HepG2 (cell line): ENCODE measurements around the gene DNAJC4. TPM values are rescaled to one million over a fixed set of nuclear protein-coding genes. Genes with fewer than 3 reads are reported as not detected.

Experiments
- GTF3A ChIP-seq: sonication (generic); formaldehyde crosslinking; conservative IDR thresholded peaks from 2 replicates; pipeline ENCODE4 v1.4.0; 2020; ENCODE audit warnings: mild to moderate bottlenecking, missing genetic modification reagents
- HOXA5 ChIP-seq: sonication (generic); formaldehyde crosslinking; IDR thresholded peaks from 2 replicates; pipeline ENCODE4 v1.4.0; 2020; ENCODE audit warnings: missing genetic modification reagents
- MTERF4 ChIP-seq: sonication (generic); formaldehyde crosslinking; IDR thresholded peaks from 2 replicates; pipeline ENCODE4 v1.8.0; 2023; ENCODE audit warnings: mild to moderate bottlenecking, missing genetic modification reagents
- PATZ1 ChIP-seq: sonication (generic); formaldehyde crosslinking; IDR thresholded peaks from 2 replicates; pipeline ENCODE4 v1.4.0; 2020; ENCODE audit warnings: missing genetic modification reagents
- SMC3 ChIP-seq: IDR thresholded peaks from 2 replicates; pipeline ENCODE4 v1.6.1; 2011; ENCODE audit warnings: low read length, improper control_type of control experiment
- SPEN ChIP-seq: sonication (generic); formaldehyde crosslinking; IDR thresholded peaks from 2 replicates; pipeline ENCODE4 v1.5.1; 2020; ENCODE audit warnings: low read depth, mild to moderate bottlenecking, missing genetic modification reagents
- ZNF142 ChIP-seq: sonication (generic); formaldehyde crosslinking; IDR thresholded peaks from 2 replicates; pipeline ENCODE4 v1.4.0; 2020; ENCODE audit warnings: missing genetic modification reagents
- ZNF33B ChIP-seq: sonication (generic); formaldehyde crosslinking; IDR thresholded peaks from 2 replicates; pipeline ENCODE4 v1.5.1; 2020; ENCODE audit warnings: mild to moderate bottlenecking, missing genetic modification reagents
- polyA plus RNA-seq, 8 experiments: library from polyadenylated mRNA; depleted of rRNA in 3 of 8; stranded (reverse) in 7 of 8; unstranded in 1 of 8; fragments of >200 nt; fragmentation: Illumina TruSeq in 4 of 8; extraction: Trizol in 4 of 8; gene quantifications; 2 replicates each; pipeline versions ENCODE4 v1.2.1 to v1.2.3, GENCODE V29; 2011 to 2016; ENCODE audit warnings: low read depth in 4 of 8, missing spikeins in 1 of 8, mixed read lengths in 1 of 8; ENCODE audit not compliant: insufficient read depth in 1 of 8
- total RNA-seq, 5 experiments: library from RNA; depleted of rRNA; stranded (reverse); fragments of >200 nt; fragmentation: Illumina TruSeq; extraction: Trizol; gene quantifications; 2 replicates each; pipeline ENCODE4 v1.2.3, GENCODE V29; 2016; ENCODE audit warnings: low read depth in 1 of 5
- TF ChIP-seq, protein P1 (sequence below): sonication (generic); formaldehyde crosslinking; IDR thresholded peaks from 2 replicates; pipeline ENCODE4 v1.9.0; 2021; ENCODE audit warnings: mild to moderate bottlenecking, missing genetic modification reagents
- TF ChIP-seq, protein P2 (sequence below): sonication (generic); formaldehyde crosslinking; IDR thresholded peaks from 2 replicates; pipeline ENCODE4 v1.8.0; 2022; ENCODE audit warnings: low read depth, missing genetic modification reagents

DNAJC4 gene
- total and polyA plus RNA-seq, 2 of the 13 experiments (the other 11 are each of a cell fraction or from before 2014, with no cell fraction given): 10.3 to 60.8 TPM

- TF ChIP-seq ZNF142 (CRISPR knock-in tag) (peak; percentile 62; the same call in 1 of the 2 replicates), ZNF33B (no peak), HOXA5 (CRISPR knock-in tag) (no peak), SMC3 (no peak), SPEN (CRISPR knock-in tag) (peak; percentile 69; the same call in 1 of the 2 replicates), PATZ1 (CRISPR knock-in tag) (peak; percentile 79), MTERF4 (CRISPR knock-in tag) (peak; percentile 53; the same call in 1 of the 2 replicates), GTF3A (no peak)
- TF ChIP-seq, protein P1, sequence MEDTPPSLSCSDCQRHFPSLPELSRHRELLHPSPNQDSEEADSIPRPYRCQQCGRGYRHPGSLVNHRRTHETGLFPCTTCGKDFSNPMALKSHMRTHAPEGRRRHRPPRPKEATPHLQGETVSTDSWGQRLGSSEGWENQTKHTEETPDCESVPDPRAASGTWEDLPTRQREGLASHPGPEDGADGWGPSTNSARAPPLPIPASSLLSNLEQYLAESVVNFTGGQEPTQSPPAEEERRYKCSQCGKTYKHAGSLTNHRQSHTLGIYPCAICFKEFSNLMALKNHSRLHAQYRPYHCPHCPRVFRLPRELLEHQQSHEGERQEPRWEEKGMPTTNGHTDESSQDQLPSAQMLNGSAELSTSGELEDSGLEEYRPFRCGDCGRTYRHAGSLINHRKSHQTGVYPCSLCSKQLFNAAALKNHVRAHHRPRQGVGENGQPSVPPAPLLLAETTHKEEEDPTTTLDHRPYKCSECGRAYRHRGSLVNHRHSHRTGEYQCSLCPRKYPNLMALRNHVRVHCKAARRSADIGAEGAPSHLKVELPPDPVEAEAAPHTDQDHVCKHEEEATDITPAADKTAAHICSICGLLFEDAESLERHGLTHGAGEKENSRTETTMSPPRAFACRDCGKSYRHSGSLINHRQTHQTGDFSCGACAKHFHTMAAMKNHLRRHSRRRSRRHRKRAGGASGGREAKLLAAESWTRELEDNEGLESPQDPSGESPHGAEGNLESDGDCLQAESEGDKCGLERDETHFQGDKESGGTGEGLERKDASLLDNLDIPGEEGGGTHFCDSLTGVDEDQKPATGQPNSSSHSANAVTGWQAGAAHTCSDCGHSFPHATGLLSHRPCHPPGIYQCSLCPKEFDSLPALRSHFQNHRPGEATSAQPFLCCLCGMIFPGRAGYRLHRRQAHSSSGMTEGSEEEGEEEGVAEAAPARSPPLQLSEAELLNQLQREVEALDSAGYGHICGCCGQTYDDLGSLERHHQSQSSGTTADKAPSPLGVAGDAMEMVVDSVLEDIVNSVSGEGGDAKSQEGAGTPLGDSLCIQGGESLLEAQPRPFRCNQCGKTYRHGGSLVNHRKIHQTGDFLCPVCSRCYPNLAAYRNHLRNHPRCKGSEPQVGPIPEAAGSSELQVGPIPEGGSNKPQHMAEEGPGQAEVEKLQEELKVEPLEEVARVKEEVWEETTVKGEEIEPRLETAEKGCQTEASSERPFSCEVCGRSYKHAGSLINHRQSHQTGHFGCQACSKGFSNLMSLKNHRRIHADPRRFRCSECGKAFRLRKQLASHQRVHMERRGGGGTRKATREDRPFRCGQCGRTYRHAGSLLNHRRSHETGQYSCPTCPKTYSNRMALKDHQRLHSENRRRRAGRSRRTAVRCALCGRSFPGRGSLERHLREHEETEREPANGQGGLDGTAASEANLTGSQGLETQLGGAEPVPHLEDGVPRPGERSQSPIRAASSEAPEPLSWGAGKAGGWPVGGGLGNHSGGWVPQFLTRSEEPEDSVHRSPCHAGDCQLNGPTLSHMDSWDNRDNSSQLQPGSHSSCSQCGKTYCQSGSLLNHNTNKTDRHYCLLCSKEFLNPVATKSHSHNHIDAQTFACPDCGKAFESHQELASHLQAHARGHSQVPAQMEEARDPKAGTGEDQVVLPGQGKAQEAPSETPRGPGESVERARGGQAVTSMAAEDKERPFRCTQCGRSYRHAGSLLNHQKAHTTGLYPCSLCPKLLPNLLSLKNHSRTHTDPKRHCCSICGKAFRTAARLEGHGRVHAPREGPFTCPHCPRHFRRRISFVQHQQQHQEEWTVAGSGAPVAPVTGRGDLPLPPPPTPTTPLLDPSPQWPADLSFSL (CRISPR knock-in tag): no peak
- TF ChIP-seq, protein P2, sequence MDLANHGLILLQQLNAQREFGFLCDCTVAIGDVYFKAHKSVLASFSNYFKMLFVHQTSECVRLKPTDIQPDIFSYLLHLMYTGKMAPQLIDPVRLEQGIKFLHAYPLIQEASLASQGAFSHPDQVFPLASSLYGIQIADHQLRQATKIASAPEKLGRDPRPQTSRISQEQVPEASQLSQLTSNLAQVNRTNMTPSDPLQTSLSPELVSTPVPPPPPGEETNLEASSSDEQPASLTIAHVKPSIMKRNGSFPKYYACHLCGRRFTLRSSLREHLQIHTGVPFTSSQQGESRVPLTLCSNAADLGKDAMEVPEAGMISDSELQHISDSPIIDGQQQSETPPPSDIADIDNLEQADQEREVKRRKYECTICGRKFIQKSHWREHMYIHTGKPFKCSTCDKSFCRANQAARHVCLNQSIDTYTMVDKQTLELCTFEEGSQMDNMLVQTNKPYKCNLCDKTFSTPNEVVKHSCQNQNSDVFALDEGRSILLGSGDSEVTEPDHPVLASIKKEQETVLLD (CRISPR knock-in tag): peak; percentile 86
Measured at GRCh38 chr11:64234647-64235379, 4.5 kb downstream of the DNAJC4 start (continued).
